ENCODE measurements around the gene ANP32E.

DNA sequence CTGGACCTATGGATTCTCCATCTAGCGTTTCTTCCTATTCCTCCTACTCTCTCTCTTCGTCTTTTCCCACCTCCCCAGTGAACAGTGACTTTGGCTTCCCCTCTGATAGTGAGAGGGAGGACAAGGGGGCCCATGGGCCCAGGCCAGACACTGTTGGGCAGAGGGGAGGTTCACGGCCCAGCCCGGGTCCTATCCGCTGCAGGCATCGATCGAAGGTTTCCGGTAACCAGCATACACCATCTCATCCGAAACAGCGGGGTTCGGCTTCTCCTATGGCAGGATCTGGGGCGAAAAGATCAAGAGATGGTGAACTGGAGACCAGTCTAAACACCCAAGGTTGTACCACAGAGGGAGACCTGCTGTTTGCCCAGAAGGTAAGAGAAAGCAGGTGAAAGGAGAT lies 47.3 kb upstream of the ANP32E start:
- TF ChIP-seq, protein P1, sequence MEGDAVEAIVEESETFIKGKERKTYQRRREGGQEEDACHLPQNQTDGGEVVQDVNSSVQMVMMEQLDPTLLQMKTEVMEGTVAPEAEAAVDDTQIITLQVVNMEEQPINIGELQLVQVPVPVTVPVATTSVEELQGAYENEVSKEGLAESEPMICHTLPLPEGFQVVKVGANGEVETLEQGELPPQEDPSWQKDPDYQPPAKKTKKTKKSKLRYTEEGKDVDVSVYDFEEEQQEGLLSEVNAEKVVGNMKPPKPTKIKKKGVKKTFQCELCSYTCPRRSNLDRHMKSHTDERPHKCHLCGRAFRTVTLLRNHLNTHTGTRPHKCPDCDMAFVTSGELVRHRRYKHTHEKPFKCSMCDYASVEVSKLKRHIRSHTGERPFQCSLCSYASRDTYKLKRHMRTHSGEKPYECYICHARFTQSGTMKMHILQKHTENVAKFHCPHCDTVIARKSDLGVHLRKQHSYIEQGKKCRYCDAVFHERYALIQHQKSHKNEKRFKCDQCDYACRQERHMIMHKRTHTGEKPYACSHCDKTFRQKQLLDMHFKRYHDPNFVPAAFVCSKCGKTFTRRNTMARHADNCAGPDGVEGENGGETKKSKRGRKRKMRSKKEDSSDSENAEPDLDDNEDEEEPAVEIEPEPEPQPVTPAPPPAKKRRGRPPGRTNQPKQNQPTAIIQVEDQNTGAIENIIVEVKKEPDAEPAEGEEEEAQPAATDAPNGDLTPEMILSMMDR (IDR thresholded peaks at IDR 0.05): no peak
- no peak for TF ChIP-seq ZFX (IDR thresholded peaks at IDR 0.05; ENCODE audit: borderline replicate concordance)

Data from 22Rv1 (cell line).